ENCODE data around the gene AMY2B. TPM values are rescaled to one million over a fixed set of nuclear protein-coding genes. Genes with fewer than 3 reads are reported as not detected.

AMY2B gene
- total RNA-seq, 2 donors from 2014 or later: 16.9 to 17.1 TPM

Other genes with a start within 250 kb of the AMY2B start
- 10 to 100 TPM; 38.6 to 41.1 TPM for gene RNPC3, start 45.9 kb upstream of the AMY2B start, total RNA-seq
- 1 to 10 TPM in 1 of 2 donors, not detected in 1; 4.7 TPM for gene AMY2A, start 45.8 kb downstream of the AMY2B start, total RNA-seq
- gene AMY1A, start 84.2 kb downstream of the AMY2B start, total RNA-seq: not detected
- gene AMY1B, start 124.6 kb downstream of the AMY2B start, total RNA-seq: not detected
- not detected for gene AMY1C, start 178.3 kb downstream of the AMY2B start, total RNA-seq